OCI-LY1 (cell line): ENCODE results near the gene PDGFRB.

Experiments used
- EZH2 ChIP-seq: fragments of 200-600 bp; sonication (generic), shearing (Covaris generic); IDR thresholded peaks from 2 replicates; pipeline ENCODE4 v1.8.0; 2017; ENCODE audit warnings: borderline replicate concordance, mixed run types, mild to moderate bottlenecking, antibody characterized with exemption, low read length, moderate library complexity, mixed read lengths
- TF ChIP-seq, protein P1 (sequence below): fragments of 200-600 bp; sonication (generic), shearing (Covaris generic); IDR thresholded peaks from 2 replicates; pipeline ENCODE4 v1.5.1; 2017; ENCODE audit warnings: mild to moderate bottlenecking, antibody characterized with exemption, low read length, moderate library complexity, mixed read lengths

DNA sequence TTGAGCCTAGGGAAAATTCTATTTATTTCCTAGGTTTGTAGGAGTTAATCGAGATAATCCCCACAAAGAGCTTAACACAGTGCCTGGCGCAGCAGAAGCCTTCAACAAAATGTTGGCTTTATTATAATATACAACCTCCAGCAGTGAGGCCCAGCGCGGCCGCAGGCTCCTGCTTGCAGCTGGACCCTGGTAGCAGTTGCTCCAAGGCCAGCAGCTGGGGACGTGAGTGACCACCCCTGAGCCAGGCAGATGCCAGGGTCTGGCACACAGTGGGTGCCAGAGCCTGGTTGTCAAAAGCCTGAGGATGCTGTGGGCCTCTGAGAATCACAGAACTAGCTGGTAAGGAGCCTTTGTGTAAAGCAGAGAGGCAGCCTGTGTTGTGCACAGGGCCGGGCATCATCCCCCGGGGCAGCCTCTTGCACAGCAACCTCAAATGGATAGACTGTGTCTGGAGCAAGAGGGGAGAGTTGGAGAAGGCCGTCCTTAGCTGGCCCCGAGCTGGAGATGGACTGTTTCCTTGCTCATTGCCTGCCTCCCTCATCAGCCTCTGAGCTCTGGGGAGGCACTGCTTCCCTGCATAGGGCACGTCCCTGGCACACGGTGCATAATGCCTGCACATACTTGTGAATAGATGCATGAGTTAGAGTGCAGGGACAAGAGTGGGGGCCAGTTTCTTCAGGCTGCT is 86.5 kb downstream of the PDGFRB start:
- TF ChIP-seq, protein P1, sequence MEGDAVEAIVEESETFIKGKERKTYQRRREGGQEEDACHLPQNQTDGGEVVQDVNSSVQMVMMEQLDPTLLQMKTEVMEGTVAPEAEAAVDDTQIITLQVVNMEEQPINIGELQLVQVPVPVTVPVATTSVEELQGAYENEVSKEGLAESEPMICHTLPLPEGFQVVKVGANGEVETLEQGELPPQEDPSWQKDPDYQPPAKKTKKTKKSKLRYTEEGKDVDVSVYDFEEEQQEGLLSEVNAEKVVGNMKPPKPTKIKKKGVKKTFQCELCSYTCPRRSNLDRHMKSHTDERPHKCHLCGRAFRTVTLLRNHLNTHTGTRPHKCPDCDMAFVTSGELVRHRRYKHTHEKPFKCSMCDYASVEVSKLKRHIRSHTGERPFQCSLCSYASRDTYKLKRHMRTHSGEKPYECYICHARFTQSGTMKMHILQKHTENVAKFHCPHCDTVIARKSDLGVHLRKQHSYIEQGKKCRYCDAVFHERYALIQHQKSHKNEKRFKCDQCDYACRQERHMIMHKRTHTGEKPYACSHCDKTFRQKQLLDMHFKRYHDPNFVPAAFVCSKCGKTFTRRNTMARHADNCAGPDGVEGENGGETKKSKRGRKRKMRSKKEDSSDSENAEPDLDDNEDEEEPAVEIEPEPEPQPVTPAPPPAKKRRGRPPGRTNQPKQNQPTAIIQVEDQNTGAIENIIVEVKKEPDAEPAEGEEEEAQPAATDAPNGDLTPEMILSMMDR, result no peak
- TF ChIP-seq EZH2, result no peak
